Neural progenitor cell (in vitro differentiated cells): ENCODE results near the gene TNFSF10. TPM values are rescaled to one million over a fixed set of nuclear protein-coding genes. Genes with fewer than 3 reads are reported as not detected.

ENCODE experiments used
- DNase-seq: peaks from one replicate; pipeline ENCODE4 v3.0.0-alpha.2; 2016; ENCODE audit warnings: low spot score
- H2AFZ ChIP-seq: fragments of 200-600 bp; sonication (generic); replicated peaks from 2 replicates; pipeline ENCODE4 v1.6.1; 2016; ENCODE audit warnings: antibody characterized with exemption
- H3F3A ChIP-seq: fragments of 200-600 bp; sonication (generic); 2 replicates; pipeline ENCODE4 v1.6.1; 2016; ENCODE audit warnings: antibody characterized with exemption, low read depth
- H3K27ac ChIP-seq: fragments of 200-600 bp; sonication (generic); 2 replicates; pipeline ENCODE4 v1.5.1; 2016; ENCODE audit warnings: mild to moderate bottlenecking
- H3K27me3 ChIP-seq: fragments of 200-600 bp; sonication (generic); 2 replicates; pipeline ENCODE4 v1.6.1; 2016; ENCODE audit warnings: mild to moderate bottlenecking, moderate library complexity
- H3K36me3 ChIP-seq: fragments of 200-600 bp; sonication (generic); 2 replicates; pipeline ENCODE4 v1.5.1; 2016
- H3K4me1 ChIP-seq: fragments of 200-600 bp; sonication (generic); 2 replicates; pipeline ENCODE4 v1.6.1; 2016; ENCODE audit warnings: mixed run types
- H3K4me2 ChIP-seq: fragments of 200-600 bp; sonication (generic); 2 replicates; pipeline ENCODE4 v1.6.1; 2016
- H3K4me3 ChIP-seq: fragments of 200-600 bp; sonication (generic); 2 replicates; pipeline ENCODE4 v1.5.1; 2016
- H3K79me2 ChIP-seq: fragments of 200-600 bp; sonication (generic); 2 replicates; pipeline ENCODE4 v1.6.1; 2016; ENCODE audit warnings: low read depth
- H3K9ac ChIP-seq: fragments of 200-600 bp; sonication (generic); 2 replicates; pipeline ENCODE4 v1.6.1; 2016
- H3K9me3 ChIP-seq: fragments of 200-600 bp; sonication (generic); 2 replicates; pipeline ENCODE4 v1.5.1; 2016; ENCODE audit warnings: low read depth
- H4K20me1 ChIP-seq: fragments of 200-600 bp; sonication (generic); 2 replicates; pipeline ENCODE4 v1.6.1; 2016; ENCODE audit warnings: low read depth
- H3K27ac Mint-ChIP-seq: 3 replicates; pipeline ENCODE4 v1.8.0; 2021; ENCODE audit warnings: mixed read lengths
- H3K27me3 Mint-ChIP-seq: 2 replicates; pipeline ENCODE4 v1.8.0; 2022; ENCODE audit warnings: low read depth, mild to moderate bottlenecking, inconsistent platforms, moderate library complexity, mixed read lengths; ENCODE audit not compliant: insufficient read depth
- H3K36me3 Mint-ChIP-seq: 3 replicates; pipeline ENCODE4 v1.8.0; 2021; ENCODE audit warnings: mixed read lengths
- H3K4me1 Mint-ChIP-seq: 3 replicates; pipeline ENCODE4 v1.8.0; 2021; ENCODE audit warnings: mixed read lengths
- H3K4me3 Mint-ChIP-seq: 3 replicates; pipeline ENCODE4 v1.8.0; 2021; ENCODE audit warnings: mild to moderate bottlenecking, moderate library complexity, mixed read lengths
- H3K9me3 Mint-ChIP-seq: 3 replicates; pipeline ENCODE4 v1.8.0; 2020; ENCODE audit warnings: mixed read lengths
- CTCF ChIP-seq: fragments of 200-600 bp; sonication (generic); IDR thresholded peaks from 2 replicates; pipeline ENCODE4 v1.5.1; 2017; ENCODE audit warnings: antibody characterized with exemption, mild to moderate bottlenecking
- EZH2 ChIP-seq: fragments of 200-600 bp; sonication (generic); IDR thresholded peaks from 2 replicates; pipeline ENCODE4 v1.6.1; 2017; ENCODE audit warnings: antibody characterized with exemption, mild to moderate bottlenecking, moderate library complexity
- EZH2phosphoT487 ChIP-seq: fragments of 200-600 bp; sonication (generic); IDR thresholded peaks from 2 replicates; pipeline ENCODE4 v1.6.1; 2017; ENCODE audit warnings: antibody characterized with exemption
- total RNA-seq: library from RNA; depleted of rRNA; stranded (reverse); fragments of >200 nt; gene quantifications from 2 replicates; pipeline ENCODE4 v1.2.3, GENCODE V29; 2015; ENCODE audit warnings: low replicate concordance

The TNFSF10 gene
- total RNA-seq, 1 donor from 2014 or later, result not detected

GRCh38 chr3:172530101-172530561 lies 6.9 kb upstream of the TNFSF10 start:
- H3F3A ChIP-seq, result no peaks in the 10 kb centered on the region
- no peak overlapping the region for H3K9ac ChIP-seq
- no peaks in the 10 kb centered on the region for H3K79me2 ChIP-seq
- Mint-ChIP-seq H3K27me3 (peaks cover 2% of the 10 kb centered on the region), H3K9me3 (no peaks in the 10 kb centered on the region), H3K27ac (no peak overlapping the region), H3K4me3 (no peak overlapping the region), H3K4me1 (no peaks in the 10 kb centered on the region), H3K36me3 (no peaks in the 10 kb centered on the region)
- no peaks in the 10 kb centered on the region for H3K4me1 ChIP-seq
- no peak overlapping the region for H3K4me3 ChIP-seq
- no peaks in the 10 kb centered on the region for H3K9me3 ChIP-seq
- DNase-seq, result no peak
- H3K4me2 ChIP-seq, result no peak overlapping the region
- no peak overlapping the region for H2AFZ ChIP-seq
- no peaks in the 10 kb centered on the region for H3K27me3 ChIP-seq
- no peaks in the 10 kb centered on the region for H4K20me1 ChIP-seq
- H3K36me3 ChIP-seq, result no peaks in the 10 kb centered on the region
- TF ChIP-seq CTCF (no peak), EZH2phosphoT487 (no peak), EZH2 (no peak)
- H3K27ac ChIP-seq, result no peak overlapping the region

- H3K9ac ChIP-seq, result no peak overlapping the region
- no peak overlapping the region for H3K4me2 ChIP-seq
- H3K4me1 ChIP-seq, result no peaks in the 10 kb centered on the region
- peaks cover 4% of the 10 kb centered on the region for H3K27me3 Mint-ChIP-seq
- H3K36me3 ChIP-seq, result no peaks in the 10 kb centered on the region
- DNase-seq, result no peak
- H3K9me3 Mint-ChIP-seq, result no peaks in the 10 kb centered on the region
- no peak overlapping the region for H3K4me3 ChIP-seq
- no peaks in the 10 kb centered on the region for H3K36me3 Mint-ChIP-seq
- H3K4me1 Mint-ChIP-seq, result peaks cover 2% of the 10 kb centered on the region
- H3F3A ChIP-seq, result no peaks in the 10 kb centered on the region
- no peak for TF ChIP-seq EZH2
- TF ChIP-seq EZH2phosphoT487, result no peak
- TF ChIP-seq CTCF, result no peak
- H4K20me1 ChIP-seq, result no peaks in the 10 kb centered on the region
- H3K27me3 ChIP-seq, result no peaks in the 10 kb centered on the region
- no peak overlapping the region for H3K4me3 Mint-ChIP-seq
- no peak overlapping the region for H2AFZ ChIP-seq
- no peak overlapping the region for H3K27ac ChIP-seq
- no peaks in the 10 kb centered on the region for H3K9me3 ChIP-seq
- no peak overlapping the region for H3K27ac Mint-ChIP-seq
- no peaks in the 10 kb centered on the region for H3K79me2 ChIP-seq
These were observed 5.4 kb upstream of the TNFSF10 start for GRCh38 chr3:172528677-172529076.

GRCh38 chr3:172527306-172527705 lies 4.1 kb upstream of the TNFSF10 start:
- H3K9ac ChIP-seq, result no peak overlapping the region
- H3K4me2 ChIP-seq, result no peak overlapping the region
- Mint-ChIP-seq H3K9me3 (no peaks in the 10 kb centered on the region), H3K36me3 (no peaks in the 10 kb centered on the region), H3K4me1 (peaks cover 11% of the 10 kb centered on the region), H3K27me3 (peaks cover 7% of the 10 kb centered on the region), H3K27ac (no peak overlapping the region), H3K4me3 (no peak overlapping the region)
- no peaks in the 10 kb centered on the region for H3K36me3 ChIP-seq
- no peaks in the 10 kb centered on the region for H3K4me1 ChIP-seq
- no peaks in the 10 kb centered on the region for H3F3A ChIP-seq
- no peaks in the 10 kb centered on the region for H4K20me1 ChIP-seq
- DNase-seq, result no peak
- H3K79me2 ChIP-seq, result no peaks in the 10 kb centered on the region
- H3K4me3 ChIP-seq, result no peak overlapping the region
- TF ChIP-seq EZH2phosphoT487 (no peak), EZH2 (no peak), CTCF (no peak)
- H3K27me3 ChIP-seq, result no peaks in the 10 kb centered on the region
- no peak overlapping the region for H3K27ac ChIP-seq
- H2AFZ ChIP-seq, result no peak overlapping the region
- H3K9me3 ChIP-seq, result no peaks in the 10 kb centered on the region
